Prostate gland (tissue), 2 donors: Measurements from ENCODE around the gene OSBP2. TPM values are rescaled to one million over a fixed set of nuclear protein-coding genes. Genes with fewer than 3 reads are reported as not detected.

Experiments used
- DNase-seq: peaks from one replicate; pipeline ENCODE4 v3.0.0-alpha.2; 2019; ENCODE audit warnings: low spot score
- H3K27ac ChIP-seq, 2 donors: fragments of 200-600 bp; sonication (generic); 2 replicates each; pipeline ENCODE4 v1.5.1; 2017 to 2019
- H3K27me3 ChIP-seq: fragments of 200-600 bp; sonication (generic); replicated peaks from 2 replicates; pipeline ENCODE4 v1.5.1; 2019; ENCODE audit not compliant: insufficient read depth
- H3K36me3 ChIP-seq, 2 donors: fragments of 200-600 bp; sonication (generic); 1 replicate in 1 of 2; 2 replicates in 1 of 2; pipeline versions ENCODE4 v1.5.1 to v1.8.1; 2017 to 2019
- H3K4me1 ChIP-seq: fragments of 200-600 bp; sonication (generic); replicated peaks from 2 replicates; pipeline ENCODE4 v1.5.1; 2019
- H3K4me3 ChIP-seq, 2 donors: fragments of 200-600 bp; sonication (generic); 2 replicates each; pipeline ENCODE4 v1.5.1; 2017 to 2019
- H3K9me3 ChIP-seq: fragments of 200-600 bp; sonication (generic); 2 replicates; pipeline ENCODE4 v1.5.1; 2017
- CTCF ChIP-seq, 4 experiments: fragments of 200-600 bp in 2 of 4; fragments of 450-650 bp in 2 of 4; sonication (generic) in 2 of 4; IDR thresholded peaks; 1 replicate in 3 of 4; 2 replicates in 1 of 4; pipeline ENCODE4 v1.5.1; 2016 to 2019; ENCODE audit warnings: antibody characterized with exemption in 4 of 4, mild to moderate bottlenecking in 2 of 4, moderate library complexity in 2 of 4
- POLR2A ChIP-seq: fragments of 450-650 bp; IDR thresholded peaks from one replicate; pipeline ENCODE4 v1.6.1; 2016; ENCODE audit warnings: antibody characterized with exemption, mild to moderate bottlenecking
- POLR2AphosphoS5 ChIP-seq: sonication (generic); formaldehyde crosslinking; IDR thresholded peaks from one replicate; pipeline ENCODE4 v1.6.1; 2017; ENCODE audit warnings: antibody characterized with exemption
- WGBS: methylation state at CpG from one replicate; pipeline ENCODE4 v1.1.5; 2018; 5-methylcytosine and 5-hydroxymethylcytosine counted together
- intact Hi-C: fragments of 100-400 bp; cut with DNase I; formaldehyde crosslinking; loops from one replicate; pipeline ENCODE4 v1.14.2; 2022
- total RNA-seq, 2 donors: library from RNA; depleted of rRNA; stranded (reverse); fragments of >200 nt; gene quantifications; one replicate each; pipeline ENCODE4 v1.1.0, GENCODE V29; 2016

OSBP2 gene
- total RNA-seq, 2 donors from 2014 or later = 4.5 to 16.2 TPM

DNA sequence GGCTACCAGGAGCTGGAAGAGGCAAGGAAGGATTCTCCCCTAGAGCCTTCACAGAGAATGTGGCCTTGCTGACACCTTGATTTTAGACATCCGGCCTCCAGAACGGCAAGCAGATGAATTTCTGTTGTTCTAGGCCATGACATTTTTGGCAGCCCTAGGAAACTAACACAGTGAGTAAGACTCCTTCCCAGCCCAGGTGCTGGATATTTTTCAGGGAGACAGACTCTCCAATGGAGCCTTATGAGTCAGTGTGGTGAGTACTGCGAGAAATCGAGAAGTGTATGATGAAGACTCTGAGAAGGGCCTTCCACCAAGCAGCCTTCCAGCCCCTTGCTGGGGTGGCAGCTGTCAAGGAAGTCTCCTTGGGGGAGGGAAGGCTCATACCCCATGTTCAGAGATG lies 114.4 kb downstream of the OSBP2 start:
- Histone ChIP-seq H3K4me3 (no peak overlapping the region), H3K27ac (no peak overlapping the region), H3K36me3 (no peaks in the 10 kb centered on the region), H3K4me1 (no peaks in the 10 kb centered on the region), H3K27me3 (no peaks in the 10 kb centered on the region), H3K9me3 (no peaks in the 10 kb centered on the region)
- intact Hi-C loops = no loop called here
- no peak for TF ChIP-seq POLR2A
- no peak for TF ChIP-seq POLR2AphosphoS5
- TF ChIP-seq CTCF (IDR thresholded peaks at IDR 0.05) = no peak
- 88% methylated on average over 4 of the region's 4 CpGs for WGBS
- DNase-seq = no peak

- no peak overlapping the region for H3K4me3 ChIP-seq
- TF ChIP-seq POLR2AphosphoS5 = no peak
- no peak for TF ChIP-seq POLR2A
- no peak for TF ChIP-seq CTCF (IDR thresholded peaks at IDR 0.05)
- no peaks in the 10 kb centered on the region for H3K27me3 ChIP-seq
- intact Hi-C loops = no loop called here
- no peak overlapping the region for H3K27ac ChIP-seq
- H3K9me3 ChIP-seq = no peaks in the 10 kb centered on the region
- 88% methylated on average over 4 of the region's 4 CpGs for WGBS
- no peak for DNase-seq
- no peaks in the 10 kb centered on the region for H3K36me3 ChIP-seq
- no peaks in the 10 kb centered on the region for H3K4me1 ChIP-seq
Measured at GRCh38 chr22:30810105-30810504, 115.4 kb downstream of the OSBP2 start.

- Histone ChIP-seq H3K27me3 (no peaks in the 10 kb centered on the region), H3K4me3 (no peak overlapping the region), H3K36me3 (no peaks in the 10 kb centered on the region), H3K9me3 (no peaks in the 10 kb centered on the region), H3K4me1 (no peaks in the 10 kb centered on the region), H3K27ac (no peak overlapping the region)
- no peak for TF ChIP-seq CTCF (IDR thresholded peaks at IDR 0.05)
- no peak for TF ChIP-seq POLR2A
- TF ChIP-seq POLR2AphosphoS5 = no peak
- DNase-seq = no peak
- intact Hi-C loops = no loop called here
- 84% methylated on average over 7 of the region's 7 CpGs for WGBS
Measured at GRCh38 chr22:30813936-30814335, 119.3 kb downstream of the OSBP2 start.

DNA sequence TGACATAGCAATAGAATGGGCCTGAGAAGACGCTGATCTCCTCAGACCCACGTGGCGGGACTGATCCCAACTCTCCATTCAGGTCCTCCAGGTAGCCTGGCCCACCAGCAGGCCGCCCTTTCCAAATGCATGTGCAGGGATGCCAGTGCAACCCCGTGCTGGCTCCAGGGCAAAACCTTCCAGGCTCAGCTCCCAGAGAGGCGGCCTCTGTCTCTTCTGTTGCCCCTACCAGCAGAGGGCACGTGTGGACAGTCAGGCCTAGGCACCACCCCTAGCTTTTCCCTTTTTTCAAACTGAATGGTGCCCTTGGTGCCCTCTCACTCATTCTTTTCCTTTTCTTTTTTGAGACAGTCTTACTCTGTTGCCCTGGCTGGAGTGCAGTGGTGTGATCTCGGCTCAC lies 121.7 kb downstream of the OSBP2 start:
- 81% methylated on average over 8 of the region's 8 CpGs for WGBS
- Histone ChIP-seq H3K4me1 (no peaks in the 10 kb centered on the region), H3K36me3 (no peaks in the 10 kb centered on the region), H3K9me3 (no peaks in the 10 kb centered on the region), H3K4me3 (no peak overlapping the region), H3K27me3 (no peaks in the 10 kb centered on the region), H3K27ac (no peak overlapping the region)
- TF ChIP-seq POLR2A (no peak), POLR2AphosphoS5 (no peak), CTCF (IDR thresholded peaks at IDR 0.05) (no peak)
- DNase-seq = no peak
- intact Hi-C loops = no loop called here

DNA sequence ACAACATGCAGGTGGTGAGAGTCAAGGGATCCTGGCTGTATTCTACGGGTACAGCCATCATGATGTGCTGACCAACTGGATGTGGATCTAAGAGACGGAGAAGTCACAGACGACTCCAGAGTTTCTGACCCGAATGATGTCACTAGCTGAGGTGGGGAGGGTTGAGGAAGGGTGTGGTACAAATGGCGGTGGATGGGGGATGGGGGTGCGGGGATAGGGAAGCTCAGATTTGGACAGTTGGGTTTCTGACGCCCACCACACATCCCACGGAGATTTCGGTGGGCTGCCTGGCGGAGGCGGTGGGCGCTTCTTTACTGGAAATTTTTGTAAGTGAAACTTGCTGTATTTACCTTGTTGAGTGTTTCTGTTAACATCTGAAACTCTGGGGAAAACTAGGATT lies 126.7 kb downstream of the OSBP2 start:
- WGBS = 94% methylated on average over 12 of the region's 12 CpGs
- intact Hi-C loops = no loop called here
- no peak for DNase-seq

More for the DNA sequence above, 126.7 kb downstream of the OSBP2 start:
- Histone ChIP-seq H3K4me3 (no peak overlapping the region), H3K36me3 (no peaks in the 10 kb centered on the region), H3K9me3 (no peaks in the 10 kb centered on the region), H3K27ac (no peak overlapping the region), H3K27me3 (no peaks in the 10 kb centered on the region), H3K4me1 (no peaks in the 10 kb centered on the region)
- TF ChIP-seq POLR2AphosphoS5 = no peak
- TF ChIP-seq POLR2A = no peak
- no peak for TF ChIP-seq CTCF (IDR thresholded peaks at IDR 0.05)
